SK-N-SH treated with all-trans-retinoic acid at 6 μM for 48 hours (cell line): ENCODE measurements around the gene DCX.

ENCODE experiments used
- ATAC-seq: fragments of 200-7000 bp; cut with Tn5 transposase; 3 replicates; pipeline ENCODE4 v1.9.1; 2020; ENCODE audit warnings: mild to moderate bottlenecking, moderate library complexity
- BACH2 ChIP-seq: fragments of 250-450 bp; sonication (Bioruptor Pico); IDR thresholded peaks from 2 replicates; pipeline ENCODE4 v1.9.0; 2021; ENCODE audit warnings: mild to moderate bottlenecking, borderline replicate concordance
- CSDC2 ChIP-seq: fragments of 250-450 bp; sonication (Bioruptor Pico); IDR thresholded peaks from 2 replicates; pipeline ENCODE4 v1.5.0; 2020; ENCODE audit warnings: mild to moderate bottlenecking, moderate library complexity
- ESRRG ChIP-seq: fragments of 250-450 bp; sonication (Bioruptor Pico); IDR thresholded peaks from 2 replicates; pipeline ENCODE4 v1.6.1; 2021; ENCODE audit warnings: mild to moderate bottlenecking
- GLIS3 ChIP-seq: fragments of 250-450 bp; sonication (Bioruptor Pico); IDR thresholded peaks from 2 replicates; pipeline ENCODE4 v1.5.0; 2020; ENCODE audit warnings: mild to moderate bottlenecking, moderate library complexity
- ISL1 ChIP-seq: fragments of 250-450 bp; sonication (Bioruptor Pico); IDR thresholded peaks from 2 replicates; pipeline ENCODE4 v2.1.2; 2022; ENCODE audit warnings: mild to moderate bottlenecking, moderate library complexity
- PPARA ChIP-seq: fragments of 250-450 bp; sonication (Bioruptor Pico); IDR thresholded peaks from 2 replicates; pipeline ENCODE4 v1.5.0; 2020; ENCODE audit warnings: mild to moderate bottlenecking, borderline replicate concordance
- SNAI2 ChIP-seq: fragments of 250-450 bp; sonication (Bioruptor Pico); IDR thresholded peaks from 2 replicates; pipeline ENCODE4 v1.5.0; 2020; ENCODE audit warnings: mild to moderate bottlenecking, moderate library complexity
- TCF4 ChIP-seq: fragments of 250-450 bp; sonication (Bioruptor Pico); IDR thresholded peaks from 2 replicates; pipeline ENCODE4 v1.8.0; 2021; ENCODE audit warnings: mild to moderate bottlenecking, moderate library complexity, borderline replicate concordance
- TOX ChIP-seq: fragments of 250-450 bp; sonication (Bioruptor Pico); IDR thresholded peaks from 2 replicates; pipeline ENCODE4 v1.8.0; 2021; ENCODE audit warnings: mild to moderate bottlenecking, moderate library complexity, borderline replicate concordance
- ZC3H10 ChIP-seq: fragments of 250-450 bp; sonication (Bioruptor Pico); IDR thresholded peaks from 2 replicates; pipeline ENCODE4 v1.5.1; 2021; ENCODE audit warnings: mild to moderate bottlenecking, moderate library complexity
- ZNF565 ChIP-seq: fragments of 450-650 bp; formaldehyde crosslinking; conservative IDR thresholded peaks from 2 replicates; pipeline ENCODE4 v1.5.0; 2020; ENCODE audit warnings: low read depth, mild to moderate bottlenecking, moderate library complexity
- ZNF70 ChIP-seq: fragments of 450-650 bp; formaldehyde crosslinking; IDR thresholded peaks from 2 replicates; pipeline ENCODE4 v1.5.0; 2020; ENCODE audit warnings: mild to moderate bottlenecking, moderate library complexity
- TF ChIP-seq, protein P1 (sequence below): fragments of 250-450 bp; sonication (Bioruptor Pico); IDR thresholded peaks from 2 replicates; pipeline ENCODE4 v1.5.0; 2020; ENCODE audit warnings: mild to moderate bottlenecking, moderate library complexity
- TF ChIP-seq, protein P2 (sequence below): fragments of 250-450 bp; sonication (Bioruptor Pico); IDR thresholded peaks from 2 replicates; pipeline ENCODE4 v1.5.1; 2021; ENCODE audit warnings: mild to moderate bottlenecking, moderate library complexity
- TF ChIP-seq, protein P3 (sequence below): fragments of 250-450 bp; sonication (Bioruptor Pico); IDR thresholded peaks from 2 replicates; pipeline ENCODE4 v1.8.0; 2021; ENCODE audit warnings: low read depth, mild to moderate bottlenecking, moderate library complexity, borderline replicate concordance
- TF ChIP-seq, protein P4 (sequence below): fragments of 250-450 bp; sonication (Bioruptor Pico); IDR thresholded peaks from 2 replicates; pipeline ENCODE4 v1.5.1; 2020; ENCODE audit warnings: low read depth, mild to moderate bottlenecking, moderate library complexity
- TF ChIP-seq, protein P5 (sequence below): fragments of 250-450 bp; sonication (Bioruptor Pico); IDR thresholded peaks from 2 replicates; pipeline ENCODE4 v1.8.0; 2020; ENCODE audit warnings: mild to moderate bottlenecking, moderate library complexity, borderline replicate concordance

Gene DCX

DNA sequence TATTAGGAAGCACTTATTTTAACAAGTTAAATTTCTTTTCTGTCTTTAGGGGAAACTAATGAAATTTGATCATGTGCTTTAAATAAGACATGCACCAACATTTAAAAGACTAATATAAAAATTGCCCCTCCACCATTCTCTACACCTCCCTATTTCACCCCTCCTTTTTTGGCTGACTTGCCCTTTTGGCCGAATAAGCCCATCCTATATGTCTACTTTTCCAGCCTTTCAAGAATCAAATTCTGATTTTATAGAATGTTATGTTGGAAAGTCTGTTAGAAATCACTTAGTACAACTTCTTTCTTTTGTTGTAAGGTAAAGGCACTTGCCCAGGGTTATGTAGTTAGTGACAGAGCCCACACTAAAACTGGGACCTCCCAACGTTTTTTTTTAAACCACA is 143.5 kb downstream of the DCX start:
- TF ChIP-seq, protein P1, sequence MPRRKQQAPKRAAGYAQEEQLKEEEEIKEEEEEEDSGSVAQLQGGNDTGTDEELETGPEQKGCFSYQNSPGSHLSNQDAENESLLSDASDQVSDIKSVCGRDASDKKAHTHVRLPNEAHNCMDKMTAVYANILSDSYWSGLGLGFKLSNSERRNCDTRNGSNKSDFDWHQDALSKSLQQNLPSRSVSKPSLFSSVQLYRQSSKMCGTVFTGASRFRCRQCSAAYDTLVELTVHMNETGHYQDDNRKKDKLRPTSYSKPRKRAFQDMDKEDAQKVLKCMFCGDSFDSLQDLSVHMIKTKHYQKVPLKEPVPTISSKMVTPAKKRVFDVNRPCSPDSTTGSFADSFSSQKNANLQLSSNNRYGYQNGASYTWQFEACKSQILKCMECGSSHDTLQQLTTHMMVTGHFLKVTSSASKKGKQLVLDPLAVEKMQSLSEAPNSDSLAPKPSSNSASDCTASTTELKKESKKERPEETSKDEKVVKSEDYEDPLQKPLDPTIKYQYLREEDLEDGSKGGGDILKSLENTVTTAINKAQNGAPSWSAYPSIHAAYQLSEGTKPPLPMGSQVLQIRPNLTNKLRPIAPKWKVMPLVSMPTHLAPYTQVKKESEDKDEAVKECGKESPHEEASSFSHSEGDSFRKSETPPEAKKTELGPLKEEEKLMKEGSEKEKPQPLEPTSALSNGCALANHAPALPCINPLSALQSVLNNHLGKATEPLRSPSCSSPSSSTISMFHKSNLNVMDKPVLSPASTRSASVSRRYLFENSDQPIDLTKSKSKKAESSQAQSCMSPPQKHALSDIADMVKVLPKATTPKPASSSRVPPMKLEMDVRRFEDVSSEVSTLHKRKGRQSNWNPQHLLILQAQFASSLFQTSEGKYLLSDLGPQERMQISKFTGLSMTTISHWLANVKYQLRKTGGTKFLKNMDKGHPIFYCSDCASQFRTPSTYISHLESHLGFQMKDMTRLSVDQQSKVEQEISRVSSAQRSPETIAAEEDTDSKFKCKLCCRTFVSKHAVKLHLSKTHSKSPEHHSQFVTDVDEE (CRISPR knock-in tag) = no peak
- TF ChIP-seq ISL1 (CRISPR knock-in tag) (no peak), ESRRG (no peak), TOX (CRISPR knock-in tag) (no peak), ZC3H10 (no peak)
- TF ChIP-seq, protein P2, sequence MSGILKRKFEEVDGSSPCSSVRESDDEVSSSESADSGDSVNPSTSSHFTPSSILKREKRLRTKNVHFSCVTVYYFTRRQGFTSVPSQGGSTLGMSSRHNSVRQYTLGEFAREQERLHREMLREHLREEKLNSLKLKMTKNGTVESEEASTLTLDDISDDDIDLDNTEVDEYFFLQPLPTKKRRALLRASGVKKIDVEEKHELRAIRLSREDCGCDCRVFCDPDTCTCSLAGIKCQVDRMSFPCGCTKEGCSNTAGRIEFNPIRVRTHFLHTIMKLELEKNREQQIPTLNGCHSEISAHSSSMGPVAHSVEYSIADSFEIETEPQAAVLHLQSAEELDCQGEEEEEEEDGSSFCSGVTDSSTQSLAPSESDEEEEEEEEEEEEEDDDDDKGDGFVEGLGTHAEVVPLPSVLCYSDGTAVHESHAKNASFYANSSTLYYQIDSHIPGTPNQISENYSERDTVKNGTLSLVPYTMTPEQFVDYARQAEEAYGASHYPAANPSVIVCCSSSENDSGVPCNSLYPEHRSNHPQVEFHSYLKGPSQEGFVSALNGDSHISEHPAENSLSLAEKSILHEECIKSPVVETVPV (CRISPR knock-in tag) = no peak
- TF ChIP-seq, protein P3, sequence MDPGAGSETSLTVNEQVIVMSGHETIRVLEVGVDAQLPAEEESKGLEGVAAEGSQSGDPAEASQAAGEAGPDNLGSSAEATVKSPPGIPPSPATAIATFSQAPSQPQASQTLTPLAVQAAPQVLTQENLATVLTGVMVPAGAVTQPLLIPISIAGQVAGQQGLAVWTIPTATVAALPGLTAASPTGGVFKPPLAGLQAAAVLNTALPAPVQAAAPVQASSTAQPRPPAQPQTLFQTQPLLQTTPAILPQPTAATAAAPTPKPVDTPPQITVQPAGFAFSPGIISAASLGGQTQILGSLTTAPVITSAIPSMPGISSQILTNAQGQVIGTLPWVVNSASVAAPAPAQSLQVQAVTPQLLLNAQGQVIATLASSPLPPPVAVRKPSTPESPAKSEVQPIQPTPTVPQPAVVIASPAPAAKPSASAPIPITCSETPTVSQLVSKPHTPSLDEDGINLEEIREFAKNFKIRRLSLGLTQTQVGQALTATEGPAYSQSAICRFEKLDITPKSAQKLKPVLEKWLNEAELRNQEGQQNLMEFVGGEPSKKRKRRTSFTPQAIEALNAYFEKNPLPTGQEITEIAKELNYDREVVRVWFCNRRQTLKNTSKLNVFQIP = no peak
- ATAC-seq = no peak

DNA sequence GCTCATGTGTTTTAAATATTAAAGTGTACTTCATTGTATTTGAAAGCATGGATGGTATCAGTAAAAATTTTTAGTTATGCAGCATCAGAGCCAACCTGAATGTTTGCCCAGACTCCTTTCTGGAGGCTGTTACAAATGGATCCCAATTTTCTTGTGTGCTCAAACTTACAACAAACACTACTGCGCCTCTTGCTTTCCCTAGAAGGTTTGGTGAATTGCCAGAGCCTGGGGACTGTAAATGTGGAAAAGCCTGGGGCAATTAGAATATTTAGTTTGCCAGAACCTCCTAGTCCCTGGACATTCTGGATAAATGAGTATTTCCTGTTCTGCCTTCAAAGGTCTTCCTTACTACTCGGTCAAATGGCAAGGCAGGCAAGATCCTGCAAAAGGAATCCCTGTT is 146.5 kb downstream of the DCX start:
- TF ChIP-seq TOX (CRISPR knock-in tag) = no peak
- TF ChIP-seq ZNF70 = no peak
- no peak for TF ChIP-seq TCF4
- TF ChIP-seq BACH2 (CRISPR knock-in tag) = no peak
- TF ChIP-seq, protein P3 = no peak
- TF ChIP-seq ISL1 (CRISPR knock-in tag) = no peak
- TF ChIP-seq SNAI2 (CRISPR knock-in tag) = no peak
- TF ChIP-seq, protein P2 (CRISPR knock-in tag) = no peak
- TF ChIP-seq, protein P4, sequence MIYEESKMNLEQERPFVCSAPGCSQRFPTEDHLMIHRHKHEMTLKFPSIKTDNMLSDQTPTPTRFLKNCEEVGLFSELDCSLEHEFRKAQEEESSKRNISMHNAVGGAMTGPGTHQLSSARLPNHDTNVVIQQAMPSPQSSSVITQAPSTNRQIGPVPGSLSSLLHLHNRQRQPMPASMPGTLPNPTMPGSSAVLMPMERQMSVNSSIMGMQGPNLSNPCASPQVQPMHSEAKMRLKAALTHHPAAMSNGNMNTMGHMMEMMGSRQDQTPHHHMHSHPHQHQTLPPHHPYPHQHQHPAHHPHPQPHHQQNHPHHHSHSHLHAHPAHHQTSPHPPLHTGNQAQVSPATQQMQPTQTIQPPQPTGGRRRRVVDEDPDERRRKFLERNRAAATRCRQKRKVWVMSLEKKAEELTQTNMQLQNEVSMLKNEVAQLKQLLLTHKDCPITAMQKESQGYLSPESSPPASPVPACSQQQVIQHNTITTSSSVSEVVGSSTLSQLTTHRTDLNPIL = no peak
- no peak for TF ChIP-seq GLIS3 (CRISPR knock-in tag)
- no peak for TF ChIP-seq ZNF565
- no peak for TF ChIP-seq PPARA (CRISPR knock-in tag)
- no peak for TF ChIP-seq CSDC2 (CRISPR knock-in tag)
- TF ChIP-seq, protein P5, sequence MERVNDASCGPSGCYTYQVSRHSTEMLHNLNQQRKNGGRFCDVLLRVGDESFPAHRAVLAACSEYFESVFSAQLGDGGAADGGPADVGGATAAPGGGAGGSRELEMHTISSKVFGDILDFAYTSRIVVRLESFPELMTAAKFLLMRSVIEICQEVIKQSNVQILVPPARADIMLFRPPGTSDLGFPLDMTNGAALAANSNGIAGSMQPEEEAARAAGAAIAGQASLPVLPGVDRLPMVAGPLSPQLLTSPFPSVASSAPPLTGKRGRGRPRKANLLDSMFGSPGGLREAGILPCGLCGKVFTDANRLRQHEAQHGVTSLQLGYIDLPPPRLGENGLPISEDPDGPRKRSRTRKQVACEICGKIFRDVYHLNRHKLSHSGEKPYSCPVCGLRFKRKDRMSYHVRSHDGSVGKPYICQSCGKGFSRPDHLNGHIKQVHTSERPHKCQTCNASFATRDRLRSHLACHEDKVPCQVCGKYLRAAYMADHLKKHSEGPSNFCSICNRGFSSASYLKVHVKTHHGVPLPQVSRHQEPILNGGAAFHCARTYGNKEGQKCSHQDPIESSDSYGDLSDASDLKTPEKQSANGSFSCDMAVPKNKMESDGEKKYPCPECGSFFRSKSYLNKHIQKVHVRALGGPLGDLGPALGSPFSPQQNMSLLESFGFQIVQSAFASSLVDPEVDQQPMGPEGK (CRISPR knock-in tag) = no peak
- no peak for TF ChIP-seq ESRRG
- no peak for ATAC-seq

DNA sequence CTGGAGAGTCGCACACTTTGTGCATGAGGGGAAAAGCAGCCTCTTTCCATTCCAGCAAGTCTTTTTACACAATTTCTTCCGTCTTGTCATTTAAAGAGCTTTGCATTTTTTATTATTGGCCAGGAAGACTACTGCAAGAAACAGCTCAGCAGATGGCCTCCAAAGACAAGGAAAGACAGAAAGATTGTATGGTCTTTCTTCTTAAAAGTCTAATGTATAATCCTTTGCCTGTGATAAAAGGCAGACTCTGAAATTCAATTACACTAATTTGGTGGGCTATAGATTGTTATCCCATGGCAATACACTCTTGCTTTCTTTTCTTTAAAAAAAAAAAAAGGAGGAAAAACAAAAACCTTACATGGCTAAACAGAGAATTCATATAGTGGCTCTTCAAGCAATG is 147.6 kb downstream of the DCX start:
- TF ChIP-seq ISL1 (CRISPR knock-in tag) = no peak
- peak; percentile 22; the same call in 1 of the 2 replicates for TF ChIP-seq TCF4

More for the DNA sequence above, 147.6 kb downstream of the DCX start:
- no peak for ATAC-seq
